HG03108 (cell line): ENCODE results near the gene ANGPTL1.
"Not testable (repeated sequence)": the region's sequence is repeated elsewhere in the genome, so short reads cannot be mapped to it uniquely, and the experiment has no call there.

Experiments
- ATAC-seq: cut with Tn5 transposase; IDR thresholded peaks from one replicate; pipeline ENCODE4 v1.9.1; 2021; ENCODE audit warnings: moderate library complexity; ENCODE audit not compliant: unreplicated experiment

ANGPTL1 gene

DNA sequence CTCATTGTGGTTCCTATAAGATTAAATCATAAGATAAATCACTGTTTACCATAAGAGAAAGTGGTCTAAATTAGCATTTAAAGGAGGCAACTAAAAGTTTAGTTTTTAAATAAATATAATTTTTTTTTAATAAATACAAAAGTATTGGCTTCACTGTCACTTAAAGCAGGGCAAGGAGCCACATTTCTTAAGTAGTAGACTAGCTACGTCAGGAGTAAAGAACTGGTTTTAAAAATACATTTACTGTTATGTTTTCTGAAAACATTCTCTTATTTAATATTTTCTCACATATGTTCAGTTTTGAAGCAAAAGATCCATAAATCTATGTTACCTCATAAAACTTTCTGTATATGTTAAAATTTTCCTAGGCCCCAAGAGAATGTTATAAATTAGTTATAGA, 2.2 kb downstream of the ANGPTL1 start:
- no peak for ATAC-seq

DNA sequence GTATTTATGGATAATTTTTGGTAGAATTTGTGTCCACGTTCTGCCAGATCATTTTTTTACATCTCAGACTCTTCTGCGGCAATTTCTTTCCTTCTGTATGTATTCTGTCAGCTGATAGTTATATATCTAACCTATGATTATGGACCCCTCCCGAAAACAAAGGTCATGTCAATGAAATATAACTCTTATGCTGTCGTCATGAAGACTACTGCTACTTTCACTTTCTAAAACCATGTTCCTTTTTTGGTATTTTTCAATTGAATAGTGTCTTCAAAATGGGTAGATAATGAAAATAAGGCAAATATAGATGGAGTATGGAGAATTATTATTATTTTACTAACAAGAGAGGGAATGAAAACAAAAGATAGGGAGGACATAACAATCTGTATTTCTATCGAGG, 3.2 kb downstream of the ANGPTL1 start:
- no peak for ATAC-seq

DNA sequence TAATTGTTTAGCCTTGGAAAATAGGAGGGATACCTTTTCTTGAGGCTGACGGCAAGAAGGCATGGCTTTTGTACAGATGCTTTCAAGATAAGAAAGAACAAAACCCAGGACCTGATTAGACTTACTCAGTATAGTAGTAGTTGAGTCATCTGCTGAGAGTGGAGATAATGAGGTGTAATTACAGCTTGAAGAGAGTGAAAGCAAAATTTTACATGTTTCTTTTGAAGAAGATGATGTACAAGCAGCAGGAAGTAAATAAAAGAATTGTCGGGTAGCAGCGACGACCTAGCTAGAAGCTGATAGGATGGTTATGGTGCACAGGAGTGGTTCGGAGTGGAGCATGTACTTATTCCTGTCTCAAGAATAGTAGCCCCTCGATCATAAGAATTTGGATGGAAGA, 6.6 kb downstream of the ANGPTL1 start:
- no peak for ATAC-seq

DNA sequence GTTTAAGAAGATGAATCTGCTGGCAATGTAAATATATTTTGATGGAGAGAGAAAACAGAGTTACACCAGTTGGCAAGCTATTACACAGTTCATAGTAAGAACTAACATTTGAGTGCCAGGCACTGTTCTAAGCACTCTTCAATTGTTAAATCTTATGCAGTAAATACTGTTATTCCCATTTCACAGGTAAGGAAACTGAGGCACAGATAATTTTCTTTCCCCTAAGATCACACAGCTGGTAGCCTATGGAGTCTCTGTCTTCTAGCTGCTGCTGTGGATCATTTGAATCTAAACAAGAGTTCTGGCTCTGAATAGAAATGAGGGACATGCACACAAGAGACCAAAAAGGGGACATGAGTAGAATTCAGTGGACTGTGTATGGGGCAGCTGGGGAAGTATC, 8.0 kb downstream of the ANGPTL1 start:
- ATAC-seq: no peak

DNA sequence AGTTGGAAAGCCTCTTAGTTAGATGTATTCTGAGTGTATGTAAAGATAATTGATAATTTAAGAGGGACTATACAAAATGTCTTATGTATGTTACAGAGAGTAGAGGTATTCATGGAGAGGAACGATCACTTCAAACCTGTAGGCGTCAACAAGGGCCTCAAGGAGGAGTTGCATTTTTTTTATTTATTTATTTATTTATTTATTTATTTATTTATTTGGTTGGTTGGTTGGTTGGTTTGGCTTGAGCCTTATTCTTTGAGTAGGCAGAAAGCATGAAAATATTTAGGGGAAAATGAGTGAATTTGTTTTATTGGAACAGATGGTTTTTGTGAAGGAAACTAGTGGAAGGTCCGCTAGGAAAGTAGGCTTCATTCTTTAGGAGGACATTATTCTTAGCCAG, 8.5 kb downstream of the ANGPTL1 start:
- ATAC-seq: no peak

DNA sequence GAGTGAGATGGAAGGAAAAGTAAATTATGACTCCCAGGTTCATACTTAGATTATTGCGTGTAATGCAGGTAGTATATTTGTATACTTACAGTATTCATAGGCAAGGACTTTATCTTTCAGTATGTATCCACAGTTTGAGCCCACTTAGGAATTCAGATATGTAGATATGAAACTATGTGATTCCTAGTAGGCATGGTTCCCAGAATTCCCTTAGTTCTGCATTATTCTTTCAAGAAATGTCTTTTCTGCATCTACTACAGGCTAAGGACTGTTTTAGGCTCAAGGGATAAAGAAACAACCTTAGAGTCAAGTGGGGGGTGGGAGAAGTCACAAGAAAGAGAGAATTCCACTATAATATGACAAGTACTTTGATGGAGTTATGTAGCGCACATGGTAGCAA, 13.8 kb downstream of the ANGPTL1 start:
- ATAC-seq: no peak

DNA sequence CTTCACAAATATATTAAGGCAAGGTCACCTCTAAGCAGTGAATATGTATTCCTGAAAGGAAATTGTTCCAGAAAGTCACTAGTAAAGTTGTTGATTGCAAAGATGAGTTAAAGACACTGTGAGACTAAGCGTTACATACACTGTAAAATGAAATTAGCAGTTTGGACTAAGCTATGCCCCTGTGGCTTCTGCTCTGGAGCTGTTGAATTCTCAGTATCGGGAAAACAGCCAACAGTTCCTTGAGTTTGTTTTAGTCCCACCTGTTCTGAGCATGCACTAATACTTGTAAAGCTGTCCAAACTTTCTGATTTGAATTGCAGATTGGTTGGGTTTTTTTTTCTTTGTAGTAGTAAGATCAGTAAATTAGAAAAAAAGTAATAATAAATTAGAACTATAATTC, 21.0 kb downstream of the ANGPTL1 start:
- ATAC-seq: no peak

DNA sequence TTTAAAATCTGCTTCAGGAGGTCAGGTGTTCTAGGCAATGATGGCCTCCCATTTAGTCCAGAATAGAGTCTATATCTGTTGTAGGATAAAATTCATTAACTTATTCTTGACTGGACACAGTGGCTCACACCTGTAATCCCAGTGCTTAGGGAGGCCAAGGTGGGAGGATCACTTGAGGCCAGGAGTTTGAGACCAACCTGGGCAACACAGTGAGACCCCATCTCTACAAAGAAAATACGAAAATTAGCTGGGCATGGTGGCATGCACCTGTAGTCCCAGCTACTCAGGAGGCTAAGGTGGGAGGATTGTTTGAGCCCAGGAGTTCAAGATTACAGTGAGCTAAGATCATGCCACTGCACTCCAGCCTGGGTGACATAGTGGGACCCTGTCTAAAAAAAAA, 23.0 kb downstream of the ANGPTL1 start:
- ATAC-seq: not testable (repeated sequence)

DNA sequence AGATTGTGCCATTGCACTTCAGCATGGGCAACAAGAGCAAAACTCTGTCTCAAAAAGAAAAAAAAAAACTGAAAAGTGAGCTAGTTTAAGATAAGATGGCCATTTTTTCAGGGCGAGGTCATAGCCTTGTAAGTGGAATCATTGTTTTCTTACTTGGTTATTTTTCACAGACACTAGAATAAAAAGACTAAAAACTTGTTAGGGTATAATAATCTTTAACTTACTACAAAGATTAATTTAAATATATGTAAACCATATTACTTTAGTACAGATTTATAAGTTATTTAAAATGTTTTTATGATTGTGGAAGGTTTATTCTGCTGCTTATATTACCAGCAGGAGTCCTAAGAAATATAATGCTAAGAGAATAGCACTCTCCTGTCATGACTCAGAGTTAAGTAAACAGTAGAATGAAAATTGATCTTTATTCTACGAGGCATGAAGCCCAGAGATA, 23.5 kb downstream of the ANGPTL1 start:
- no peak for ATAC-seq

DNA sequence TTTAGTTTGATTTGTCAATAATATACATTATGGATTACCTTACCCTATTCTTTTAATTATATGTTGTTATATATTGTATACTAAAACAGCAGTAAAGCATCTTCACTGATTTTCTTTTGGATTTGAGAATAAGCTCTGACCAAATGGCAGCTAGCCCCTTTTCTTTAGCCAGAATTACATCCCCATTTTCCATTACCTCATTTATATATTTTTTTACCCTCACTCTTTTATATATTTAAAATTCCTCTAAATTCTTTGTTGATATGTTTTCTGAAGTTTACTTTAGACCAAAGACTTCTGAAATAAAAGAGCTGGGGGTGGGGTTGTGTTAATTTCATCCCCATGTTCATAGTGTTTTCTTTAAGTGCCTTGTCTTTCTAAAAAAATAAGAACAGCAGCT, 24.6 kb downstream of the ANGPTL1 start:
- no peak for ATAC-seq

DNA sequence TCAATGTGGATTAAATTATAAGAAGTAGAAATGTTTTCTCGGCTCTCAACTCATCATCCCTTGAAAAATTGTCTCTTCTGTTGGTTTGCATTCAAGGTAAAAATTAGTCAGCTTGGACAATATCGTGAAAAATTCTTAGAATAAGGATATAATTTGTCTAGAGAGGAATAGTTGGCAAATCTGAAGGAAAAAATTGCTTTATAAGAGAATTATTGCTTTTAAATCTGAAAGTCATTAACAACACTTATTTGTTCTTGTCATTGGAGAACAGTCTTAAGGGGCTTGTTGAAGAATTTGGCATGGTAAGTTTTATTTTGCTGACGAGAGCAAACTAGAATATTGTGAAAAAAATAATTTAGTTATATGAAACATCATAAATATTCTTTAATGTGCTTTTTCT, 26.4 kb downstream of the ANGPTL1 start:
- no peak for ATAC-seq

DNA sequence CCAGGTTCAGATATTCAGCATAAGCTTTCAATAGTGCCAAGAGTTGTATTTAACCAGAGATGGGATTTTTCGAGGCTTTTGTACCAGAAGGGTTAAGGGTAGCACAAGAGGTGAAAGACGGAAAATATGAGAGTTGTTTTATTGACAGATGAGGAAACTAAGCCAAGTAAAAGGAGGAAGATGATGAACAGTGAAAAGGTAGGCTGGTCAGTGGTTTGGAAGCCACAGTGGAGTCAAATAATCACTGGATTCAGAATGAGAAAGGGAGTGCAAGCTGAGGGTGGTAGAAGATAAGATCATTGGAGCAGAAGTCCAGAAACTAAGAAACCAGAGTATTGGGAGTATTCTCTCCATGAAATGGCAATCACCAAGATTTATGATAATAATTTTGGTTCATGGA, 45.7 kb downstream of the ANGPTL1 start:
- no peak for ATAC-seq

DNA sequence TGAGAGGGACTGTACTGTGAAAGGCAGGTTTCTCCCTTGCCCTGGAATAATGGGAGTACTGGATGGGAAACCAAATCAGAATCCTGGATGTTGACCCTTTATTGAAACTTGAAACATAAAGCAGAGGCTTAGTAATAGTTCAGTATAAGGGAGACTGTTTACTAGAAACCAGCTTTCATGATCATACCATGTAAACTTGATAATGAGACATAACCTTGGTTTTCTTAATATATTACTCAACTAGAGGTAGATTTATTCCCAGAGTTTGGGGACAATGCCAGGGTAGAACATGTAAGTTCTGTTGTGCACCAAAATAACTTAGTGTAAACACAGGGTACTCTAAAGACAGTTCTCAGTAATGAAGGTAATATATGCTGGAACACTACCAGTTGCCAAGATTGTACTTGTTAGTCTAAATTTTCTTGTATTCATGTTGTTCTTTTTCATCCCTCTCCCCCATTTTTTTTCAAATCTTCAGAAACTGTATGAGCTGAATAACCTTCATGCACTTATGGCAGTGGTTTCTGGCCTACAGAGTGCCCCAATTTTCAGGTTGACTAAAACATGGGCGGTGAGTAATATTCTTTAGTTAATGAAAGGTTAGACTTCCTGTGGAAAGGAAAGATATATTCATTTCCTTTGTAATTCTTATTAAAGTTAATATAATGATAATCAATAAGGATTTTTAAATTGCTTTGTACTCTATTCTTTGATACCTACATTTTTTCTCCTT, 49.6 kb downstream of the ANGPTL1 start:
- no peak for ATAC-seq

DNA sequence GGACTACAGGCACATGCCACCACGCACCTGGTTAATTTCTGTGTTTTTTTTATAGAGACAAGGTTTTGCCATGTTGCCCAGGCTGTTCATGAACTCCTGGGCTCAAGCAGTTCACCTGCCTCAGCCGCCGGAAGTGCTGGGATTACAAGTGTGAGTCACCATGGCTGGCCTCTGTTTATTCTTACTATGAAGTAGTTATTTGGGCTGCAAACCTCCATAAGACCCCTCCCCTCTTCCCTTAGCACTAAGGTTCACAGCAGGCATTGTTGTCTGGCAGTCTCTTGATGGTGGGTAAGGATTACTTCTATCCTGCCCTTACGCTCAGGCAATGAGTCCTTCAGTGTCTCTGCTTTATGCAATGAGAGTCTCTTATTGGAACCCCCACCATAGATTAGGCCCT, 51.8 kb downstream of the ANGPTL1 start:
- no peak for ATAC-seq

DNA sequence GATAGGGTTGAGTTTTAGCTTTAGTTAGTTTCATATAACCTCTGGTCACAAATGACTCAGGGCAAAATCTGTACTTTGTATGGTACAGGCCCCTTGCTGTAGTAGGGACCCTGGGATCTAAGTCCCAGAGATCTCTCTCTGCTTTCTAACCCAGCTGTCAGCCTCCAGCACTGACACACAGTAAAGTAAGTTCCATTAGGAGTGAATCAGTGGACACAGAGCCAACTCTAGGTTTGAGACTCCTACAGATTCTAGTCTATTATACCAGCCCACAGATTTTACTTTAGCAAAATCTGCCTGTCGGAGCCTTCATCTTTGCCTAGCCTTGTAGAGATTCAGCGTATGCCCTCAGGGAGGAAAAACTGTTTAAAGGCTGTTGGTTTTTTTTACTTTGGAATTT, 52.5 kb downstream of the ANGPTL1 start:
- ATAC-seq: no peak

DNA sequence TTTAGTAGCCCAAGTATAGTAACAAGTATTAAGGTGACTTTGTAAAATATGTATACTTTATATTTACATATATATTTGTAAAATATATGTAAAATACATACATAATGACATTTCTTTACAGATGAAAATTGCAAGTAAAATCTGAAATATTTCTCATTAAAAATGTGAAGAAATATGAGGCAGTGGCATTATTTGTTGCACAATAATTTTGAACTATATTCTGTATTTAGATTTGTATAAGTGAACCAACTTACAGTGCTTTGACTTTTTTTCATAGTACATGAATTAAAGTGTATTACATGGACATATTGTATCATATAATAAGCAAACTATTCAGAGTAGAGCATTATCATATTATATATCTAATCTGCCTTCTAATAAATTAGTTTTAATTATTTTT, 60.3 kb downstream of the ANGPTL1 start:
- no peak for ATAC-seq

DNA sequence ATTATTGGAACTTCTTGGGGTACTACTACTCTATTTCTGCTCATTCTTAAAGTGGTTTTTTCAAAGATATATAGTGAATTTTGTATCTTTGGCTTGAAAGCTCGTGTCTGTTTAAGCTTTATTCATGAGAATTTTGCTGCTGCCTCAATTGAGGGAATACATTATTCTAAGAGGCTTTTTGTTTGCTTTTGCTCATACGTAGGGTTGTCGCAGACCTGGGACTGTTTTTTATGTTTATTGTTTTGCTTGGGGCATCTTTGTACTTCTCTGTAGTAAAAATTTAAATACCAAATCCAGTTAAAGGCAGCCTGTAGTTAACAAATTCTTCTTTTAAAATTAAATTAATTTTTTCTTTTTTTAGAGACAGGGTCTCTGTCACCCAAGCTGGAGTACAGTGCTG, 62.3 kb downstream of the ANGPTL1 start:
- no peak for ATAC-seq

DNA sequence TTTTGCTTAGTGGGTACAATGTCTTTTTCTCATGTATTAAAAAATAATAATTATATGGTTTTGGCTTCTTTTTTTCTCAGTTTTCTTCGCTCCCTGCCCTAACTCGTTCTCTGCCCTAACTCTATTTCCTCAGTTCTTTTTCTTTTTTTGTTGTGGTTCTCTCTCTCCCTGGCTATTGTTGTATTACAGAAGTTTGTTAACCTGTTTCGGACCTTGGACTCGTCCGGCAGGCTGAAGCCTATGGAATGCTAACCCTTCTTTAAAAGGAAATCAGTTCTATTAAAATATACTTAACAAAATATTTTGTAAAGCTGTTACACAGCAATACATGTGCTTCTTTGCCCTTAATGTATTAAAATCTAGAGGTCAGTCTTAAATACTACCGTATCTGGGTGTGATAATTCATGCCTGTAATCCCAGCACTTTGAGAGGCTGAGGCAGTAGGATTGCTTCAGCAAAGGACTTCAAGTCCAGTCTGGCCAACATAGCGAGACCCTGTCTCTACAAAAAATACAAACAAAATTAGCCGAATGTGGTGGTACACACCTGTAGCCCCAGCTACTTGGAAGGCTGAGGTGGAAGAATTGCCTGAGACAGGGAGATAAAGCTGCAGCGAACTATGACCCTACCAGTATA, 64.1 kb downstream of the ANGPTL1 start:
- ATAC-seq: no peak

DNA sequence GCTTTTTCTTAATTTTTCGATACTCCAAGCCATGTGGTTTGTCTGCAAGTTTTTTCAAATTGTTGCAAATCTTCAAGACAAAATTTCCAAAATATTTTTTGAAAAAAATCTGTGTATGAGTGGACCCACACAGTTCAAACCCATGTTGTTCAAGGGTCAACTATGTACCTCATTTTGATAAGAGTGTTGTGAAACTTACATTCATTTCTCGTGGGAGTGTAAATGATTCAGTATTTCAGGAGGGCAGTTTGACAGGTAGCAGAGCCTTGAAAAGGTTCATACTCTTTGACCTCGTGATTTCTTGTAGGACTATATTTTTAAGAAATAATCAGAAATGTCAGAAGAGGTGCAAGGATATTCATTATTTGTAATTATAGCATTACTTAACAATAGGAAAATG, 68.0 kb downstream of the ANGPTL1 start:
- ATAC-seq: no peak
